UCSD-AML1 (cell line): ENCODE data around the gene SLC35F5.
"Not testable (repeated sequence)": the region's sequence is repeated elsewhere in the genome, so short reads cannot be mapped to it uniquely, and the experiment has no call there.

Source experiments
- DNase-seq: peaks from one replicate; lab custom pipeline; 2025; ENCODE audit not compliant: unreplicated experiment; lab: John Stamatoyannopoulos, UW

SLC35F5 gene

DNA sequence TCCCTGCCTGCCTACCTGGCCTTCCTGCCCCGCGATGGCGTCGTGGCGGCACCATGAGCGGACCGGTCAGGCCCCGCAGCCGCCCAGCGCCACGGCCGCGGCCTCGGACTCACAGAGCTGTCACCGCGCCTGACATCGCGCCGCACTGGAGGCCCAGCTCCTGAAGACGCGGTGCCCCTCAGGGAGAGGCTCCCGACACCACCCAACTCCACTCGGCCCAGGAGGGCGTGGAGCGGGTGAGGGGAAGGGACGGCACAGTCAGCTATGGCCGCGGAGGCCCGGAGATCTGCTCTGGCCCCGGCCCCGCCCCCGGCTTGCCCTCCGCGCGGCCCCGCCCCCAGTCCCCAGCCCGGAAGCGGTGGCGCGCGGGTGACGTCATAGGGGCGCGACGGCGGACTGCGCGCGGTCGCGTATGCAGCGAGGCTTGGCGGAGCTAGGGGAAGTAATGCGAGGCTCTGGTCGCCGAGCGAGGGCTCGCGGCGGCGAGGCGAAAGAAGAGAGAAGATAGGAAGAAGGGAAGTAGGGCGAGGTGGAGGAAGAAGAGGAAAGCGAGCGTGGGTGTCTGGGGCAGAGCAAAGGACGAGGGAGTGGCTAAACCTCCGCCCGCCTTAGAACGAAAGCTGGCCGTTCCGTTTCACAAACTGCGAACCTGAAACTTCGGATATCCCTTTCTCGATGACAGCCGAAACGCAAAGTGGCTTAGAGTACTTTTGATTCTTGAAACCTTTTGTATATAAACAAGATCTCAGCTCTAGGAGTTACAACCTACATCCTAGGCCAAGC lies at the start of gene SLC35F5:
TSS of gene SLC35F5 (minus strand) at position 288 of the 783 bp plus-strand sequence. CDS start at position 55, 233 bp downstream.
- DNase-seq = peak; percentile 96

GRCh38 chr2:113799375-113799774 lies 42.9 kb upstream of the SLC35F5 start:
- no peak for DNase-seq

DNA sequence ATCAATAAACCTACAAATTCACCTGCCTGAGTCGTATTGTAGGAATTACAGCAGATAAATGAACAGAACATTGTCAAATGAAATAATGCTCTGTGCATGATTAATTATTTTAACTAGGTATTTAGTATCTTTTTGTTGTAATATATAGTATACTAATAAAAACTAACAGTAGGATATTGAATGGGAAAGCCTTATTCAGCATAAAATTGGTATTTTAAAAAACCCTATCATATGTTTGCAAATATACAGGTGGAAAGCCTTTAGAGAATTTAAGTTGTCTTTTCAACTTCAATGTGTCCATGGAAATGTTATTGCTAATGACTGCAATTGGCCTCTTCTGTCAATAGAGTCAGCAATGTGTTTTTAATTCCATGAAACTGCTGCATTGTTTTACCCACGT lies 40.8 kb upstream of the SLC35F5 start:
- no peak for DNase-seq

DNA sequence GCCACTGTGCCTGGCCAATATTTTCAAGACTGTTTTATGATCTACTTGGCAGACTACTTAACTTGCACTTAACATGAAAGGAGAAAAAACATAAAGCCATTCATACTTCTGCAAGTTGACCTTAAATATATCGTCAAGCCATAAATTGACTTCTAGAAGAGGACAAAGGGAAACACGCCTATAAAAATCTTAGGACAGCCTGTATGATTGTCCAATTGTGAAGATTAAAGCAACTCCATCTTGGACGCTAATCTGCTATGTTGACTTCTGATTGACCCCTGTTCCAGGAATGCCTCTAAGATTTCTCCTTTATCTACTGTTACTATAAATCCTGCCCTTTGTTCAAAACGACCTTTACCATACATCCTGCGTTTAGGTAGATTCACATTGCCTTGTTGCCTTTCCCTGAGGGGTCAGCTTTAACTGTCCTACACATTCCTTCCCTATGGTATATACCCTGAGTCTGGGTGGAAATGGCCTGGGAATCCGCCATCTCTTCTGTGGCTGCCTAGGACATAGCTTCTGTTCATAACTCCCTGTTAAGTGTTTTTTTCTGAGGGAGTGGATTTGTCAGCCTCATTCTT lies 40.2 kb upstream of the SLC35F5 start:
- DNase-seq = no peak

DNA sequence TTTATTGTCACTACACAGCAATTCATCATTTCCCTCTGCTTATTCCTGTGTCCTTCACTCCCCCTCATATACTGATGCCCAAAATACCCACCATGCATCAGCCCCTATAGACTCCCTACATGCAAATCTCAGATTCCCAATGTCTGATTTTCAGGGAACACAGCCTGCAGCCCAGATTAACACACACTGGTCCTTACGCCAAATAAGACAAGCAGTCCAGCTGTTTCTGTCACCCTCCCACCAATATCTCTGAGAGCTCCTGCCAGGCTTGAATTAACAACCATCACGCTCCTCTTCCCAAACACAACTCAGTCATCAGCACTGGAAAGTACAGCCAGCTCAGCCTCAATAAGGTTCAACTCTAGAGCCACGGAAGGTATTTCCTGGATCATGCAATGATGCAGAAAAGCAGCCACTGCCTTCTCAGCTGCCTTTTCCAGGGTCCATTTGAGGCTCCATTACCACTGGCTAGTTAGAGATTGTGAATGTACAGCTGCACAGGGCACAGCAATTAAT lies 39.0 kb upstream of the SLC35F5 start:
- no peak for DNase-seq

DNA sequence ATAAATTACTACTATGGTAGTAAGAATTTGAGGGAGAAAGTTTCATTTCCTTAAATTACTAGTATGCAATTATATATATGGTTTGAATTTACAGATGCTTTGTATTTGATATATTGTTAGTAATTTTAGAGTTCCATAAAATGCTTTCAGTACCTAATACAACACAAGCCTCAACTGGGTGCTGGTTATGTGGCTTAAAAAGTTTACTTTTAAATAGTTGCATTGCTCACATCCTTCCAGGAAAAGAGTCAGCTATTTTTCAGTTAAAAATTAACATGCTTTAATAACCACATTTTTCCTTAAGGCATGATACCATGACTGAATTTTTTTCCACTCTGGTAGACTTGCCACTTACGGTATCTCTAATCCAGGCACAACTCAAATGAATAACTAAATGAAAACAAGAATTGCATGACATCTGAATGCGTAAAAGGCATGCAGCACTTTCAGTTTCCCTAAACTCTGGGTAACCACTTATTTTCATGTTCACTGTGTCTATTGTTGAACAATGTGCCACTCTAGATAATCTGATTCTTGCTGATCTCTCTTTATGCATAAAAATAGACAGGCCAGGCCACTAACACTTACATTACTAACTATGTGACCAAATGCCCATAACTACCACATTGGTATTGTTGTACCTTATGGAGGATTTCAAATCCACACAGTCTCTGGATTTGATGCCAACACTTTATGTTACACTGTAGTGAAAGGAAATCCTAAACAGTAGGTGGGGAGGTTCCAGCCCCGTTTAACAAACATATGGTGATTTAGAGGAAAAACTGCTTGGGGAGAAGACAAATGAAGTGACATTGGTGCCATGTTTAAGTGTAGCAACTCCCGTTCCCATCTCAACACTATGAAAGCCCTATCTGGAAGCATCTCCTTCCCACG lies 35.5 kb upstream of the SLC35F5 start:
- DNase-seq = no peak

- DNase-seq = no peak
Measured at GRCh38 chr2:113784823-113785744, 28.6 kb upstream of the SLC35F5 start.

GRCh38 chr2:113780472-113780871 lies 24.0 kb upstream of the SLC35F5 start:
- DNase-seq = no peak

DNA sequence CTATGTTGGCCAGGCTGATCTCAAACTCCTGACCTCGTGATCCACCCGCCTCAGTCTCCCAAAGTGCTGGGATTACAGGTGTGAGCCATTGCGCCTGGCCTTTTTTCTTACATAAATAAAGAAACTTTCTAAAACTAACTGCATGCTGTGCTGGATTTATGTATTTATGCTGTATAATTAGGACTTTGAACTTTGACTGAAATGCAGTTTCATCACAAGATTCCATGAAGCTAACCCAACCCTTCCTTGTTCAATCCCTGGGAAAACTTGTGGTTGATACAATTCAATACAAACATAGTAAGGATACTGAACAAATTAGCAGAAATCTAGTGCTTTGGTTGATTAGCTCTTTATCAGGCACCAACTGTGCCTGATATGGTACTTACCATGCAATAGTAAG lies 20.9 kb upstream of the SLC35F5 start:
- DNase-seq = no peak

DNA sequence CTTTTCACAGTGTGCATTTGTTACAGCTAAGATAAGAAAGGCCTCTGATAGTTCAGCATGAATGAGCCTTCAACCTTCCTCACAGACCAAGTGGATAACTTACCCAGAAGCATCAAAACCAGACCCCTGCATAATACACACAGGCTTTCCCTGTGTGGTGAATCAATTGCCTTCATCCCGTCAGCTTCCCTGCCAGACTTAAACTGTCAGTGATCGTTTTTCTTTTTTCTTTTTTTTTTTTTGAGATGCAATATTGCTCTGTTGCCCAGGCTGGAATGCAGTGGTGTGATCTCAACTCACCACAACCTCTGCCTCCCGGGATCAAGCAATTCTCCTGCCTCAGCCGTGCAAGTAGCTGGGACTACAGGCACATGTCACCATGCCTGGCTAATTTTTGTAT lies 20.5 kb upstream of the SLC35F5 start:
- no peak for DNase-seq

DNA sequence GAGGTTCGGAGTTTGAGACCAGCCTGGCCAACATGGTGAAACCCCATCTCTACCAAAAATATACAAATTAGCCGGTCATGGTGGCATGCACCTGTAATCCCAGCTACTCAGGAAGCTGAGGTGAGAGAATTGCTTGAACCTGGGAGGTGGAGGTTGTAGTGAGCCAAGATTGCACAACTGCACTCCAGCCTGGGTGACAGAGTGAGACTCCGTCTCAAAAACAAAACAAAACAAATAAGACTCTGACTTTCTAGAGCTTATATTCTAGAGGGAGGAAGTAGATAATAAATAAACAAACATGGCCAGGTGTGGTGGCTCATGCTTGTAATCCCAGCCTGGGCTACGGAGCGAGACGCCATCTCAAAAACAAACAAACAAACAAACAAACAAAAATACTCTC lies 18.2 kb upstream of the SLC35F5 start:
- DNase-seq = not testable (repeated sequence)

DNA sequence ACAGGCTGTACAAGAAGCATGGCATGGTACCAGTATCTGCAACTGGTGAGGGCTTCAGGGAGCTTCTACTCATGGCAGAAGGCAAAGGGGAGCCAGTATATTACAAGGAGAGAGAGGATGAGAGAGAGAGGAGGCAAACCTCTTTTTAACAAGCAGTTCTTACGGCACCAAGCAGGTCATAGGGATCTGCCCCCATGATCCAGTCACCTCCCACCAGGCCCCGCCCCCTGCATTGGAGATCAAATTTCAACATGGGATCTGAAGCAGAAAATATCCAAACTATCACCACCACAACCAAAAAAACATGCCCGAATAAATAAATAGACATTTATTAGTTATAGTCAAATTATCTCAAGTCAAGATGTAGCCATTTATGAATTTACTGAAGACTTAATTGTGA lies 14.5 kb upstream of the SLC35F5 start:
- DNase-seq = no peak

DNA sequence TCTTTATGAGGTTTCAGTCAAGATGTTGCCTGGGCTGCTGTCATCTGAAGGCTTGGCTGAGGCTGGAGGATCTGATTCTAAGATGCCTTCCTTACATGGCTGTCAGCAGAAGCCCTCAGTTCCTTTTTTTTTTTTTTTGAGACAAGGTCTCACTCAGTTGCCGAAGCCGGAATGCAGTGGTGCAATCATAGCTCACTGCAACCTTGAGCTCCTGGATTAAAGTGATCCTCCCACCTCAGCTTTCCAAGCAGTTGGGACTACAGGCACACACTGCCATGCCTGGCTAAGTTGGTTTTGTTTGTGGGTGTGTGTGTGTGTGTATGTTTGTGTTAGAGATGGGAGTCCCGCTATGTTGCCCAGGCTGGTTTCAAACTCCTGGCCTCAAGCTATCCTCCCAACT lies 13.1 kb upstream of the SLC35F5 start:
- no peak for DNase-seq

DNA sequence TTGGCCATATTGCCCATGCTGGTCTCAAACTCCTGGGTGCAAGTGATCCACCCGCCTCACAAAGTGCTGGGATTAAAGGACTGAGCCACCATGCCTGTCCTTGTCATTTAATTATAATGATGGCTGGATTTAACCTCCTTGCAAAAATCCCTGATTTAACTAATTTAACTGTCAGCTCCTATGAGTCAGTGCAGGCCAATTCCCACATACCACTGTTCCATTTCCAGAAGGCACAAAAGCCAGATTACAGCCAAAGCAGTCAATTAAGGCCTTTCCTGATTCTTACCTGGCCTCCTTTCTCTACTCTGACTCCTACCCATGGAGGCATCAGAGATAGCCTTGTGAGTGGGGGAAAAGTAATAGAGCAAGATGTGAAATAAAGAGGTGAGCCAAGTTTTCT lies 12.3 kb upstream of the SLC35F5 start:
- DNase-seq = no peak

- no peak for DNase-seq
Measured at GRCh38 chr2:113767811-113768460, 11.5 kb upstream of the SLC35F5 start.

GRCh38 chr2:113765276-113765675 lies 8.8 kb upstream of the SLC35F5 start:
- no peak for DNase-seq

DNA sequence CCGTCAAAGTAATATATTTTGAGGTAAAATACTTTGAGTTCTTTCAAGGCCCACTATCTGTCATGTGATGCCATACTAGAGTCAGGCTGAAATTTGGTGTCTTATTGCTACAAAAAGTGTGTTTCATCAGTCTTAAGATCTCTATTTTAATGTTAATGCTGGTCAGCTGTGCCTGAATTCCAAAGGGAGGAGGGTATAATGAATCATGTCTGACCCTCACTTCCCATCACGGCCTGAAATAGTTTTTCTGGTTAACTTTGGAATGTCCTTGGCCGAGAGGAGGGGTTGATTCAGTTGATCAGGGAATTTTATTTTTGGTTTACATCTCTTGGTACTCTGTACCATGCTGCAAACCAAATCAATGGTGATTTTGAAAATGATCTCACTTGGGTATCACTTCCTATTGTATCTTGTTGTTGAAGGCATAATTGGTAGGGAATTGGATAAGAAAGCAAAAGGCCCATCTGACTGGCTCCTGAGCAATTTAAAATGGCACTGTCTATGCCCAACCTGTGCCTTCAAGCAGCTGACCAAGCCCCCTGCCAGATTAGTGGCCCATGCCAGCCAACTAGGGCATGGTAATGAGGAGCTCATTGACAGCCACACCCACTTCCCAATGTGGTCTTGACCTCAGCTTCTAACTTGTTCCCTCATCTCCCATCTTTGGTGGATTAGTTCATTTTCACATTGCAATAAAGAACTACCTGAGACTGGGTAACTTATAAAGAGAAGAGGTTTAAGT lies 6.1 kb upstream of the SLC35F5 start:
- DNase-seq = no peak

GRCh38 chr2:113760400-113760799 lies 4.0 kb upstream of the SLC35F5 start:
- no peak for DNase-seq

DNA sequence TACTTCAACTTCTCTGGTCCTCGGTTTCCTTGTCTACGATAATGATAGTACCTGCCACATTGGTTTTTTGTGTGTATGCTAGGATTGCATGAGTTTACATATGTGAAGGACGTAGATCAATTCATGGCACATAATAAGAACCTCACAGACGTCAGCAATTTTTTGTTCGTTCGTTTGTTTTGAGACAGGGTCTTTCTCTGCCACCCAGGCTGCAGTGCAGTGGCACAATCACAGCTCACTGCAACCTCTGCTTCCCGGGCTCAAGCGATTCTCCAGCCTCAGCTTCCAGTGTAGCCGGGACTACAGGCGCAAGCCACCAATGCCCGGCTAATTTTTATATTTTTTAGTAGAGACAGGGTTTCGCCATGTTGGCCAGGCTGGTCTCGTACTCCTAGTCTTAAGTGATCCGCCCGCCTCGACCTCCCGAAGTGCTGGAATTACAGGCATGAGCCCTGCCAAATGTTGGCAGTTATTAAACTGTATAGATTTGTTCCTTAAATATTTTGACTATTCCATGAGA lies 756 bp upstream of the SLC35F5 start:
- no peak for DNase-seq
